Tongue (tissue), 2 donors: ENCODE measurements around the gene PYROXD2. TPM values are rescaled to one million over a fixed set of nuclear protein-coding genes. Genes with fewer than 3 reads are reported as not detected.
"Not testable (repeated sequence)": the region's sequence is repeated elsewhere in the genome, so short reads cannot be mapped to it uniquely, and the experiment has no call there.

ENCODE experiments used
- DNase-seq: peaks from one replicate; pipeline ENCODE4 v3.0.0-alpha.2; 2015
- total RNA-seq: library from RNA; depleted of rRNA; stranded (reverse); fragments of >200 nt; gene quantifications from one replicate; pipeline ENCODE4 v1.2.3, GENCODE V29; 2014

The PYROXD2 gene
- total RNA-seq, 1 donor from 2014 or later, result 4.5 TPM

DNA sequence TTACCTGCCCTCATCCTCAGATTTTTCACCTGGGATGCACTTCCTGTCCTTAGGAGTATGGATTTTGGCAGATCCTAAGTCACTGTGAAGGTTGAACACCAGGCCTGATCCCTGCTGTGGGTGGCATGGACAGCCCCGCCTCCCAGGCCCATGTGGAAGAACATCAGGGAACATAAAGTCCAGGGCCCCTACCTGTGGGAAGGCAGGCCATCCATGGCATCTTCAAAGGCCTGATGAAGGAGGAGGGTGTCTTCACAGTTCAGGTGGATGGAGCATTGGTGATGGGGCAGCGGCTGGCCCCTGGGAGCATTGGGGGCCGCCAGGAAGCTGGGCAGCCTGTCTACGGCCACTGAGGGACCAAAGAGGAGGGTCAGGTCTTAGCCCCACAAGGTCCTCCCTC is 24.6 kb downstream of the PYROXD2 start:
- DNase-seq, result no peak

GRCh38 chr10:98389398-98389797 is 25.6 kb downstream of the PYROXD2 start:
- DNase-seq, result no peak

DNA sequence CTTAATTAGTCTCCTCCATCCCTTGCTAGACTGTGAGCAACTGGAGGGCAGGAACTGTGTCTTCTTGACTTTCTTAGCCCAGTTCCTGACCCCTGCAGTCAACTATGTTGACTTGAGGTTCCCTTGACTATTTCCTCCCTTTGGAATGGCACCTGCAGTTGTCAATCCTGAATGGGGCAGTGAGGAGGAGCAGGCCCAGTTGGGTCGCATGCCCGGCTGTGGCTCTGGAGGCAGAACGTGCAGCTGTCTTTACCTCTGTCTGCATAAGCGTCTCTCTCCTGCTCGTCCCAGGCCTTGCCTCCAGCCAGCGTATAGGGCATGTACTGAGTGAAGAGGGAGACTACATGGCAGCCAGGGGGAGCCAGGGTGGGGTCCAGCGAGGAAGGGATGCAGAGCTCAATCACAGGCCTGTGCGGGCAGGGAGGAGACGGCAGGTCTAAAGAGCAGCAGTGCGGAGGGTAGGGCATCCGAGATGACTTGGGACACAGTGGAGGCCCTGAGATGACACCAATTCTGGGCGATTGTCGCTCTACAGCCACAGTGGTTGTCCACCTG is 26.8 kb downstream of the PYROXD2 start:
- peak; percentile 77 for DNase-seq

DNA sequence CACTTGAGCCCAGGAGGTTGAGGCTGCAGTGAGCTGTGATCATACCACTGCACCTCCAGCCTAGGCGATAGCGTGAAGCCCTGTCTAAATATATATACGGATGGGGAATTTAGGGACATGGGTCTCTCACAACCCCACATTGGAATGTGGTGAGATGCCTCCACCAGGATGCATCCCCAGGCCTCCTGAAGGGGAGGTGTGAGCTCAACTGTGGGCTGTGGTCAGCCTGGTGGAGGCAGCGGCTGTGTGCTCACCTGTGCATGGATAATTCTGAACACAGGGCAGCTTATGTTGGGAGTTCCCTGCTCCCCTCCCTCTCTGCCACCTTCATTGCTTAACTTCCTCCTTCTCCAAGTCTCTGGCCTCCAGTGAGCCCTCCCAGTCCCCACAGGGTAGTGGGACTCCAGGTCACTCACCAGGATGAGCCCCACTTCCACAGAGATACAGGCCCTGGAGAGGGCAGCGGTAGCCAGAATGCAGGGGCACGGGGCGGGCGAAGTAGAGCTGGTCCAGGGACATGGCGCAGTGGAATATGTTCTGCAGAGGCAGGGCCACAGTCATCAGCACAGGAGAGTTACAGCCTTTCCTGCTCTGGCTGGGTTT is 30.4 kb downstream of the PYROXD2 start:
- DNase-seq, result no peak

- DNase-seq, result no peak
Observed at GRCh38 chr10:98383869-98384268, 31.1 kb downstream of the PYROXD2 start.

DNA sequence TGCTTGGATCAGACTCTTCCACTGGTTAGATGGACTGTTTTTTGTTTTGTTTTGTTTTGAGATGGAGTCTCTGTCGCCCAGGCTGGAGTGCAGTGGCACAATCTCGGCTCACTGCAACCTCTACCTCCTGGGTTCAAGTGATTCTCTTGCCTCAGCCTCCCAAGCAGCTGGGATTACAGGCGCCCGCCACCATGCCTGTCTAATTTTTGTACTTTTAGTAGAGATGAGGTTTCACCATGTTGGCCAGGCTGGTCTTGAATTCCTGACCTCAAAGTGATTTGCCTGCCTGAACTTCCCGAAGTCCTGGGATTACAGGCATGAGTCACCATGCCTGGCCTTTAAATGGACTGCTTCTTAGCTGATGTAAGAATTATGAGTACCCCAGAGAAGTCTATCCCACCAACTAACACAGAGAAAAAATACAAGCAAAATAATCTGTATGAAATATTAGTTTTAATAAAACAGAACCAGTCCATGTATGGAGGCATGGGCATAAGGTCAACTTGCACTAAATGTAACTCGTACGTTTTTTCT is 31.8 kb downstream of the PYROXD2 start:
- DNase-seq, result not testable (repeated sequence)

- DNase-seq, result no peak
Observed at GRCh38 chr10:98382691-98383101, 32.3 kb downstream of the PYROXD2 start.

DNA sequence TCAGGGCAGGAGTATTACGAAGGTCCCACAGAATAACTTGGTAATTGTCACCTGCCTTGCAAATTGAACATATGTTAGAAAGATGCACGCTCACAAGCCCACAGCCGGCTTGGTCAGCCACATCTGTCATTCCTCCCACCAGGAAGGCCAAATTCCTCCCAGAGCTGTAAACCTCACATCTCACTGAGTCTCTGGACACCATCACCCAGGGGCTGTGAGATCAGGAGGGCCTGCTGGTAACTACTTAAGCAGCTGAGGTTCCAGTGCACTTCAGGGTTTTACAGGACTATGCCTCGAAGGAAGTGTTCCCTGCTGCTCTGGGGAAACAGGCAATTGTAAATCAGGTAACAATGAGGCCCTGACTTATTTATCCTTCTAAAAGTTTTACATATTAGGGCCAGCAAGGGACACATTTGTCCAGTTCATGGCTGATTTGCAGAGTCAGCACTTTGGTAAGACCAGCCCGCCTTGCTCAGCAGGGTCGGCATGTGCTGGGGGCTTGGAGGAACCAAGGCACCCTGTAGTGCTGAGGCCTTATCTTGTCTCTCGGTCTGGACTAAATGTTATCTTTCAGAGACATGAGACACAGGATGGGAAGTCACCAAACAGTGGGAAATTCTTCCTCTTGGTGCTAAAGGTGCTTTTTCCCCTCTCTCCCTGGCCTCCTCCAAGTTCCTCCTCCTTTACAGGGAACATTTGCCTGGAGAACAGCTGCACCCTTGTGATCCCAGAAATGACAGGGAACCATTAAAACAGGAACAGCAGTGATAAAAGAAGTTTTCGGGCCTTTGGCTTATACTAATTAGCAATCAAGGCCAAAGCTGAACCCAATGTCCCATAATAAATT is 34.3 kb downstream of the PYROXD2 start:
- no peak for DNase-seq

DNA sequence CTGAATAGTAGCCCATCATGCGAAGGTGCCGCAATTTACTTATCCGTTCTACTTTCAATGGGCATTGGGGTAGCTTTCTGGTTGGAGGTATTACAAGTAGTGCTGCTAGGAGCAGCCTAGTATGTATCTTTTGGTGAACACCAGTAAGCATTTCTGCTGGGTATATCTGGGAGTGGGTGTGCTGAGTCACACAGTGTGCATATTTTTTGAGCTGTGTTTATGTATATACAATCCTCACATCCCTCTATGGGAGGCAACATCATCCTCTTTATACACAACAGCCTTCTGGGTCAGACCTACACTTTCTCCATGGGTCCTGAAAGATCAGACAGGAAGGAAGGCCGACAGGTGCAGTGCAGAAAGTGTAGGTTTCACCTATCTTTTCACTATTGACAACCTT is 36.3 kb downstream of the PYROXD2 start:
- DNase-seq, result no peak

- no peak for DNase-seq
Observed at GRCh38 chr10:98377536-98377935, 37.4 kb downstream of the PYROXD2 start.

GRCh38 chr10:98377001-98377400 is 38.0 kb downstream of the PYROXD2 start:
- no peak for DNase-seq

DNA sequence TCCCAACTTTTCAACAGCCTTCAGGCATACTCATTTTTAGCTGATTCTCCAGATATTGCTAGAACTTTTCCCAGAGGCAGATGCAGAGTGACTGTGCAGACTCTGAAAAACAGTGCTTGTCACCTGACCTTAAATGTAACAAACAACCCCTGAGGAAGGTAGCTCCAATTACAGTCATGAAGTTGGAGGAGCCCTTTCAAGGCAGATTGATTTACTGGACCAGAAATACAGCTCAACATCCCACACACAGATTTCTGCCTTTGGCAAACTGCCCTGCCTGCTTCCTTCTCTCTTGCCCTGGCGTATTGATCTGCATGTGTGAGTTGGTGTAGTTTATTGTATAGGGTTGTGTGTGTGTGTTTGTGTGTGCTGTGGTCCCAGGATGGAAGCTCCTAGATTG is 38.5 kb downstream of the PYROXD2 start:
- no peak for DNase-seq

DNA sequence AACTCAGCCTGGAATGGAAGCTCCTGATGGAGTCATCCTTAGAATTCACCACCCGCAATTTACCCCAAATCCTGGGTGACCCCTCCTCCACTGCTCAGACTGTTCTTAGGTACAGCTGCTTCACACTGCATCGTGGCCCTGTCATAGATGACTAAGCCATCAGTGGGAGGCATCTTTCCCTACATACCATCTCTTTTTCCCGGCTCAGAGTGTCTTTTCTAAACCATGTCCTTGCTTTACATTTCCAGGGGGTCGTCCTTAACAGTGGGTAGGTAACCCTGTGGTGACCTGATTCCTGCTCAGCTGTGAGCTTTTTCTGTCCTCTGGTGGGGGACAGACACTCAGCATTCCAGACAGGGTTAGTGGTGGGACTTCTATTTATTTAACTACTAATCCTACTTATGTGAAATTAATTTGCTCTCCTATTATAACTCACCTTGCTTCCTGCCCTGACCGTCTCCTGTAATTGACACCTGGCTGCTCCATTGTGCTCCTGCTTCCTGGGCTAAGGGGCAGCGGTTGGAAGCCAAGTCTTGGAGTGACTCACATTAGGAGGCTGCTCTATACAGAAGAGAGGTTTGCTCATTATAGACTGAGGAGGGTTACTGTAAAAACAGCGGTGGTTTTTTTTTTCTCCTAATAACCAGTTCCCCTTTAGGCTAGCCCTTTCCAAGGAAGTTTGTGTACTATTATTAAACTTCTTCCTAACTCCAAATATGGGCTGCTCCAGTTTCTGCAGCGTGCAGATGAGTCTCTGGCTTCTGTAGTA is 40.6 kb downstream of the PYROXD2 start:
- no peak for DNase-seq

GRCh38 chr10:98373260-98374040 is 41.5 kb downstream of the PYROXD2 start:
- no peak for DNase-seq

DNA sequence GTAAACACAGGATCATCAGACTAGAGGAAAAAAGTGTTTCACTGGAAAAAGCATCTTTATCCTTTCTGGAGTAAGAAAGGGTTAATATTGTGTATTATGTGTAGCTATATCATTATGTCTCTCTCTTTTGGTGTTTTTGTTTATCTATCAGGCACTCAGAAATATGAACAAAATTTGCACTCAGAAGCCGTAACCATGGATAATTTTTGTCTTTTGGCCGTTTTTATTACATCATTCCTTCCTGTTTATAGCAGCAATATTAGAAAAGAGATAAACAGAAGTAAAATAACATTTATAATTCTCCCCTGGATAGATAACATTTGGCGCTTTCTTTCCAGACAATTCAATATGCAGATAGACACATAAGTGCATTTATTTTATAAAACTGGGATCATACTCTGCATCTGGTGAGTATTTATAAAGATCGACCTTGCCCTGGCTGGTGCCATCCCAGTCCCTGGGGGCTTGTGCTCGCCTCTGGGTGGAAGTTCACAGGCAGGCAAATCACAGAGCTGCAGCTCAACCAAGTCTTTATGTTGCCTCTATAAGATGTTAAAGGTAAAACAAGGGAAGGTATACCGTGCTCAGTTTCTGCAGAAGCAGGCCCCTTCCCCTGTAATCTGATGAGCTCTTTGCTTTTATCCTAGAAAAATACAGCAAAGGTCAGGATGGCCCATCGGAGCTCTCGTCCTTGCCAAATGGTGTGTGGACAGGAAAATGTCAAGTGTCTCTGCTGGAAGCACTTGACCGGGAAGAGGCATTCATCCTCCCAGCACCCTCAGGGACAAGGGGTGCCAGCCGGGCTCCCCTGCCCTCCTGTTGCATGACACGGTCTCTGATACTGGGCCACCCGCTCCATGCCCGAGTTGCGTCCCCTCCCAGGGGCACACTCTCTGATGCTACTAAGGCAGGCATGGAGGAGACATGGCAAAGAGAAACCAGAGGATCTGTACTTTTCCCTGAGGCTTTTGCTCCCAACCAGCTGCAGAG is 43.9 kb downstream of the PYROXD2 start:
- DNase-seq, result no peak

GRCh38 chr10:98369801-98370200 is 45.2 kb downstream of the PYROXD2 start:
- DNase-seq, result no peak

DNA sequence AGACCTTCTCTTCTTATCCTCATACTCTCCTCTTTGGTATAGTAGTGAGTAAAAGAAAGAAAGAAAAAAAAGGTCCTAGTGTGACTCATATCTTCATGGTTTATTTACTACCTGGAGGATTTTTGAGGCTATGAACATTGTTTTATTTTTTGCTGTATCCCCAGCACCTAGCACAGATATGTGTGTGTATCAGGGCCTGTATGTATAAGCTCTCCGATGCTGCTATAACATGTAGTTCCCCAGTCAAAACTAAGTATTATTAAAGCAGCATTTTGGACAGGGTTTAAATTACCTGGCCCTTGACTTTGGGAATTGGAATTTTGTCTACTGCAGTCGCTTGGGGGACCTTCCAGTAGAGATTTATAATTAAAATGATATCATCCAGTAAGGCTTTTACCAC is 46.3 kb downstream of the PYROXD2 start:
- no peak for DNase-seq

GRCh38 chr10:98367604-98368451 is 47.2 kb downstream of the PYROXD2 start:
- peak; percentile 95 for DNase-seq

DNA sequence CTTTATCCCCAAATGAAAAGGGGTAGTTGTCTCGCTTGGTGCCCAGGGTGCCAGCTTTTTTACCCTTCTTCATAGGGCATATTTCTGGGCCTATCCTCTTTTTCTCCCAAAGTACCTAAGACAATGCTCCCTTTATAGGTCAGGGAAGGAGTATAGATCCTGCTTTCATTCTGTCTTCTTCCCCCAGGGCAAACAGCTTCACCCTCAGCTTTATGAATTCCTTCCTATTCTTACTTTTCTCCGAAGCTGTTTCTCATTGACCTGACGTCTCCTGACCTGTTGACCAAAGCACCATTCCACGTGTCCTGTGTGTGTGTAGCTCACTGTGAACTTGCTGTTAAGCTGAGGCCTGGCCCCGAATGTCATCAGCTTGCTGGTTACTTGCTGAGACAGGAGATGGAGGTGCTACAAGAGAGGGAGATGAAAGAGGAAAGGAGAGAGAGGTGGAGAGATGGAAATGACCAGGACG is 48.9 kb downstream of the PYROXD2 start:
- DNase-seq, result no peak
